ENCODE data around the gene GALNT1. TPM values are rescaled to one million over a fixed set of nuclear protein-coding genes. Genes with fewer than 3 reads are reported as not detected.
A peak's percentile ranks its signal among the peaks of the same experiment; 100 is the strongest.

Gene GALNT1
- total RNA-seq, 1 donor from 2014 or later: 270 TPM

DNA sequence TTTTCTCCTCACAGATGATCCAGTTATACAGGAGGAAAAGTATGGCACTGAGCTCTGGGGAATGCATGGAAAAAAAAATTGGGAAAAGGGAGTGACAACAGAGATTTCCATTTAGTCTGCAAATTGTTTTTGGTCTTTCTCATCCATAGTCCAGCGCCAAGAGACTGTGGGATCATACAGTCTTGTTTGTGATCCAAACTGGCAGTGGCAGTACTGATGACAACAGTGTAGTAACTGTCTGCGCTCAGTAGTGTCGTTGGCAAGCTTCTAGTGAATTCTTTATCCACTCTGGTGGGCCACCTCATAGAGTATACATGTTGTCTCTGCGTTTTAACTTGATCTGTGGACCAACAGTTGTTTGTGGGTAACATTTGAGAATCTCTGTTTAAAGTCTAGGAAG is 37.9 kb downstream of the GALNT1 start:
- H3K27ac Mint-ChIP-seq (ENCODE audit: unreplicated experiment): peak overlapping the region; percentile 51
- H3K4me1 Mint-ChIP-seq (ENCODE audit: unreplicated experiment): peaks cover 37% of the 10 kb centered on the region
- H3K36me3 Mint-ChIP-seq (ENCODE audit: unreplicated experiment): peaks cover 9% of the 10 kb centered on the region
- TF ChIP-seq, protein P1, sequence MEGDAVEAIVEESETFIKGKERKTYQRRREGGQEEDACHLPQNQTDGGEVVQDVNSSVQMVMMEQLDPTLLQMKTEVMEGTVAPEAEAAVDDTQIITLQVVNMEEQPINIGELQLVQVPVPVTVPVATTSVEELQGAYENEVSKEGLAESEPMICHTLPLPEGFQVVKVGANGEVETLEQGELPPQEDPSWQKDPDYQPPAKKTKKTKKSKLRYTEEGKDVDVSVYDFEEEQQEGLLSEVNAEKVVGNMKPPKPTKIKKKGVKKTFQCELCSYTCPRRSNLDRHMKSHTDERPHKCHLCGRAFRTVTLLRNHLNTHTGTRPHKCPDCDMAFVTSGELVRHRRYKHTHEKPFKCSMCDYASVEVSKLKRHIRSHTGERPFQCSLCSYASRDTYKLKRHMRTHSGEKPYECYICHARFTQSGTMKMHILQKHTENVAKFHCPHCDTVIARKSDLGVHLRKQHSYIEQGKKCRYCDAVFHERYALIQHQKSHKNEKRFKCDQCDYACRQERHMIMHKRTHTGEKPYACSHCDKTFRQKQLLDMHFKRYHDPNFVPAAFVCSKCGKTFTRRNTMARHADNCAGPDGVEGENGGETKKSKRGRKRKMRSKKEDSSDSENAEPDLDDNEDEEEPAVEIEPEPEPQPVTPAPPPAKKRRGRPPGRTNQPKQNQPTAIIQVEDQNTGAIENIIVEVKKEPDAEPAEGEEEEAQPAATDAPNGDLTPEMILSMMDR (IDR thresholded peaks at IDR 0.05): no peak
- peaks cover 11% of the 10 kb centered on the region for H3K9me3 Mint-ChIP-seq (ENCODE audit: unreplicated experiment)
- H3K4me3 Mint-ChIP-seq (ENCODE audit: unreplicated experiment): no peak overlapping the region
- no peak for DNase-seq (ENCODE audit: extremely low spot score, unreplicated experiment)
- H3K27me3 Mint-ChIP-seq (ENCODE audit: unreplicated experiment): no peaks in the 10 kb centered on the region

DNA sequence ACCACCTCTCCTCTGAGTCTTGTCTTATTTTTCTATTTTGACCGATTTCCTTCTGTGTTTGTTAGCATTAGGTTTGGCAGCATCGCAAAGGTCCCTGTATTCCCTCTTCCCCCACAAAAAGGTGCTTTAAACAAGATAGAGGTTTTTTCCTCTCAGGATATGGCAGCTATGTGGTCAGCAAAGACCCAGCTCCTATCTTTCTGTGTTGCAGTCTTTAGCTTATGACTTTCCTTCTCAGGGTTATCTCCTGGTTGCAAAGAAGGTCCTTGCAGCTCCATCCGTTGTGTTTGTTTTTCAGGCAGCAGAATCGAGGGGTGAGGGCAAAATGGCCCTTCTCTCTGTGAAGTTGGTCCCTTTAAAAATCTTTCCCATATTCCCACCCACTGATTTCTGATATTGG is 38.4 kb downstream of the GALNT1 start:
- H3K36me3 Mint-ChIP-seq (ENCODE audit: unreplicated experiment): peaks cover 9% of the 10 kb centered on the region
- peaks cover 11% of the 10 kb centered on the region for H3K9me3 Mint-ChIP-seq (ENCODE audit: unreplicated experiment)
- H3K4me1 Mint-ChIP-seq (ENCODE audit: unreplicated experiment): peaks cover 35% of the 10 kb centered on the region
- TF ChIP-seq, protein P1 (IDR thresholded peaks at IDR 0.05): no peak
- H3K27ac Mint-ChIP-seq (ENCODE audit: unreplicated experiment): peak overlapping the region; percentile 51
- no peak for DNase-seq (ENCODE audit: extremely low spot score, unreplicated experiment)
- H3K4me3 Mint-ChIP-seq (ENCODE audit: unreplicated experiment): no peak overlapping the region
- no peaks in the 10 kb centered on the region for H3K27me3 Mint-ChIP-seq (ENCODE audit: unreplicated experiment)

DNA sequence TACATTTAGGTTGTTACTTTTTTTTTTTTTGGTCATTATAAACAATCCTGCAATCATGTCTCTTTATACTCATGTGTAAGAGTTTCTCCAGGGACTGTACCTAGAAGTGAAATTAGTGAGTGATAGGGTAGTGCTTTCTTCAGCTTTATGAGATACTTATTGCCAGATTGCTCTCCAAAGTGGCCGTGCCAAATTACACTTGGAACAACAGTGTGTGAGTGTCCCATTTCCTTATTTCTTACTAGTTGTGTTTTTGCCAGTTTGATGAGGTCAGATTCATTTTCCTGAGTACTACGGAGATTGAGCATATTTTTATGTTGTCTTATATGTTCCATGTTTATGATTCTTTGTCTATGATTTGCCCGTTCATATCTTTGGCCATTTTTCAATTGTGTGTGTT is 39.2 kb downstream of the GALNT1 start:
- Mint-ChIP-seq H3K27ac (ENCODE audit: unreplicated experiment) (no peak overlapping the region), H3K4me1 (ENCODE audit: unreplicated experiment) (peaks cover 35% of the 10 kb centered on the region), H3K9me3 (ENCODE audit: unreplicated experiment) (peaks cover 16% of the 10 kb centered on the region), H3K4me3 (ENCODE audit: unreplicated experiment) (no peak overlapping the region), H3K27me3 (ENCODE audit: unreplicated experiment) (no peaks in the 10 kb centered on the region), H3K36me3 (ENCODE audit: unreplicated experiment) (peaks cover 17% of the 10 kb centered on the region)
- TF ChIP-seq, protein P1 (IDR thresholded peaks at IDR 0.05): no peak
- DNase-seq (ENCODE audit: extremely low spot score, unreplicated experiment): no peak

DNA sequence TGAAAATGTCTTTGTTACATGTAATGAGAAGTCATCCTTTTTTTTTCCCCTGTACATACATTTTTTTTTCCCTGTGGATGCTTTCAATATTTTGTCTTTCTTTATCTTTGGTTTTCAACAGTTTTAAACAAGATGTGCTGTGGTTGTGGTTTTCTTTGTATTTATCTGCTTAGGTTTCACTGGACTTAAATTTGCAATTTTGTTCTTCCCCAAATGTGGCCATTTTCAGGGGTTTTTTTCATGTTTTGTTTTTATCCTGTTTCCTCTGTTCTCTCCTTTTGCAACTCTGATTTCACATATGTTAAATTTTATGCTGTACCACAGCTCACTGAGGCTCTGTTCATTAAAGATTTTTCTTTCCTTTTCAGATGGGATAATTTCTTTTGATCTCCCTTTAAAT is 41.7 kb downstream of the GALNT1 start:
- peaks cover 37% of the 10 kb centered on the region for H3K4me1 Mint-ChIP-seq (ENCODE audit: unreplicated experiment)
- peaks cover 35% of the 10 kb centered on the region for H3K36me3 Mint-ChIP-seq (ENCODE audit: unreplicated experiment)
- peak overlapping the region; percentile 56 for H3K27ac Mint-ChIP-seq (ENCODE audit: unreplicated experiment)
- TF ChIP-seq, protein P1 (IDR thresholded peaks at IDR 0.05): no peak
- H3K9me3 Mint-ChIP-seq (ENCODE audit: unreplicated experiment): peaks cover 33% of the 10 kb centered on the region
- no peak overlapping the region for H3K4me3 Mint-ChIP-seq (ENCODE audit: unreplicated experiment)
- no peaks in the 10 kb centered on the region for H3K27me3 Mint-ChIP-seq (ENCODE audit: unreplicated experiment)
- DNase-seq (ENCODE audit: extremely low spot score, unreplicated experiment): no peak

DNA sequence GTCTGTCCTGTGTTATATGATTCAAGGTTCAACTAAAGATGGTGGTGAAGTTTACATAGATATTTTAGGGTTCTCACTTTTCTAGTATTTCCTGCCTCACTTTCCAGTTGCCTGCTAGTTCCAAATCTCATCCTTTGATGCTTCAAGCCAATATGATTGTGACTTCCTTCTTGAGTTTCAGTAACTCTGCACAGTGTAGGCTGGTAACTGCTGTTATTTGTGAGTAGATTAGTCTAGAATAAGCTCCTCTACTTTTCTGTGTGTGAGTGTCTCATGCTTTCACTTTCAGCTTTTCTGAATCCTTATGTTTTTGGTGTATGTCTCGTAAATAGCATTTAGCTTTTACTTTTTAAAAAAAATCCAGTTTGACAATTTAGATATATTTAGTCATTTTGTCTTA is 42.6 kb downstream of the GALNT1 start:
- TF ChIP-seq, protein P1 (IDR thresholded peaks at IDR 0.05): no peak
- DNase-seq (ENCODE audit: extremely low spot score, unreplicated experiment): no peak
- no peak overlapping the region for H3K4me3 Mint-ChIP-seq (ENCODE audit: unreplicated experiment)
- peaks cover 42% of the 10 kb centered on the region for H3K36me3 Mint-ChIP-seq (ENCODE audit: unreplicated experiment)
- H3K27me3 Mint-ChIP-seq (ENCODE audit: unreplicated experiment): no peaks in the 10 kb centered on the region
- H3K27ac Mint-ChIP-seq (ENCODE audit: unreplicated experiment): peak overlapping the region; percentile 58
- peaks cover 37% of the 10 kb centered on the region for H3K4me1 Mint-ChIP-seq (ENCODE audit: unreplicated experiment)
- H3K9me3 Mint-ChIP-seq (ENCODE audit: unreplicated experiment): peaks cover 42% of the 10 kb centered on the region
